Vagina (tissue), 2 donors: Measurements from ENCODE around the gene CHEK1.

Experiments used
- CTCF ChIP-seq, 3 experiments: fragments of 450-650 bp in 2 of 3; fragments of 200-600 bp in 1 of 3; sonication (generic) in 1 of 3; IDR thresholded peaks; one replicate each; pipeline ENCODE4 v1.5.1; 2017 to 2019; ENCODE audit warnings: antibody characterized with exemption in 3 of 3, mild to moderate bottlenecking in 2 of 3, moderate library complexity in 2 of 3
- POLR2A ChIP-seq, 2 donors: fragments of 450-650 bp; IDR thresholded peaks; one replicate each; pipeline ENCODE4 v1.6.1; 2017; ENCODE audit warnings: antibody characterized with exemption in 2 of 2, mild to moderate bottlenecking in 2 of 2, moderate library complexity in 2 of 2
- POLR2AphosphoS5 ChIP-seq, 2 donors: sonication (generic); formaldehyde crosslinking; IDR thresholded peaks; one replicate each; pipeline ENCODE4 v1.9.0; 2017; ENCODE audit warnings: antibody characterized with exemption in 2 of 2, mild to moderate bottlenecking in 2 of 2, low read depth in 1 of 2; ENCODE audit not compliant: insufficient read depth in 1 of 2

DNA sequence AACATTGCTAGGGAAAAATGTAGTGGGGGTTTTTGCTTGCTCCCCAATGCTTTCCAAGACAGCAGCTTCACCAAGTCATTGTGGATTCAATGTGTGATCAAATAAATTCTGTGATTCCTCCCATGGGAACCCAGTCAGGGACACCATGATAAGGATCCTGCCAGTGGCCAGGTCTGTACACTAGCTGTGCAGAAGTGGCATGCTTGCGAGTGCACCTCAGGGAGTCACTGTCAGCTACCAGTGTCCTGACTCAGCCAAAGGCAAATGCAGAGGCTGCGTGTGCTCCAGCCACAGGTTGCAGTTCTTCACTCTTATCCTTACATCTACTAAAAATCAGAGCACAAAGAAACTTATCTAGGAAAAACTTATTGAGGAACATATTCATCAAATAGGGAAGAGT lies 65.0 kb downstream of the CHEK1 start:
- no peak for TF ChIP-seq CTCF (IDR thresholded peaks at IDR 0.05)
- TF ChIP-seq POLR2A (IDR thresholded peaks at IDR 0.05), result no peak
- no peak for TF ChIP-seq POLR2AphosphoS5 (IDR thresholded peaks at IDR 0.05; ENCODE audit: insufficient read depth in 1 of 2, low read depth in 1 of 2)
